GM12878 (cell line): ENCODE measurements around the gene YAE1. TPM values are rescaled to one million over a fixed set of nuclear protein-coding genes. Genes with fewer than 3 reads are reported as not detected.

Source experiments
- ATAC-seq: fragments of 200-7000 bp; cut with Tn5 transposase; 3 replicates; pipeline ENCODE4 v1.9.1; 2020; ENCODE audit warnings: mild to moderate bottlenecking, moderate library complexity
- BruUV-seq: library from RNA; stranded (reverse); fragments of 400-500 nt; replicated peaks from 2 replicates; lab custom pipeline; 2021; lab: Mats Ljungman, UMichigan
- CTCF ChIA-PET: fragments of 300-600 bp; sonication (Branson Sonifier 250); formaldehyde crosslinking; extraction: SDS; loops from one replicate; lab custom pipeline; 2021; ENCODE audit warnings: inconsistent platforms; lab: Yijun Ruan, JAX
- POLR2A ChIA-PET: fragments of 350-600 bp; formaldehyde crosslinking; extraction: SDS; loops from one replicate; lab custom pipeline; 2021; ENCODE audit warnings: inconsistent platforms; lab: Charles Lee
- RAD21 ChIA-PET: fragments of 300-600 bp; sonication (Branson Sonifier 250); formaldehyde crosslinking; loops from one replicate; lab custom pipeline; 2023; ENCODE audit warnings: antibody characterized with exemption; ENCODE audit not compliant: unreplicated experiment; lab: Charles Lee
- SMC1A ChIA-PET: fragments of 300-600 bp; sonication (Branson Sonifier 250); formaldehyde crosslinking; loops from one replicate; lab custom pipeline; 2023; ENCODE audit not compliant: unreplicated experiment, uncharacterized antibody; lab: Charles Lee
- DNase-seq: peaks from one replicate; pipeline ENCODE4 v3.0.0-alpha.2; 2011; ENCODE audit warnings: low read depth, low spot score
- FAIRE-seq: peaks from 3 replicates; lab custom pipeline; 2011; peaks lifted over from hg19 to GRCh38; lab: Jason Lieb, UNC
- H2AFZ ChIP-seq: 2 replicates; pipeline ENCODE4 v1.6.0; 2011; ENCODE audit warnings: low read depth, low read length, control low read depth; ENCODE audit not compliant: control insufficient read depth
- H3K27ac ChIP-seq: 2 replicates; pipeline ENCODE4 v1.5.1; 2011; ENCODE audit warnings: control low read depth; ENCODE audit not compliant: control insufficient read depth, insufficient read depth
- H3K27me3 ChIP-seq, 2 experiments: replicated peaks in 1 of 2; 2 replicates each; pipeline versions ENCODE4 v1.6.0 to v1.6.1; 2011; ENCODE audit warnings: low read length in 1 of 2; ENCODE audit not compliant: control insufficient read depth in 2 of 2, insufficient read depth in 2 of 2
- H3K36me3 ChIP-seq, 2 experiments: 2 replicates each; pipeline ENCODE4 v1.5.1; 2011; ENCODE audit warnings: low read length in 1 of 2; ENCODE audit not compliant: control insufficient read depth in 2 of 2, insufficient read depth in 2 of 2
- H3K4me1 ChIP-seq: 2 replicates; pipeline ENCODE4 v1.6.1; 2011; ENCODE audit warnings: mild to moderate bottlenecking, low read length, moderate library complexity, mixed read lengths; ENCODE audit not compliant: control insufficient read depth, insufficient read depth
- H3K4me2 ChIP-seq: 2 replicates; pipeline ENCODE4 v1.6.0; 2011; ENCODE audit warnings: control low read depth; ENCODE audit not compliant: control insufficient read depth, insufficient read depth
- H3K4me3 ChIP-seq: fragments of 200-600 bp; sonication (generic); 2 replicates; pipeline ENCODE4 v1.5.1; 2016
- H3K79me2 ChIP-seq: 2 replicates; pipeline ENCODE4 v1.6.0; 2011; ENCODE audit warnings: low read length; ENCODE audit not compliant: control insufficient read depth, insufficient read depth
- H3K9ac ChIP-seq: 2 replicates; pipeline ENCODE4 v1.8.0; 2011; ENCODE audit warnings: low read length, control low read depth, mixed read lengths; ENCODE audit not compliant: control insufficient read depth, insufficient read depth
- H3K9me3 ChIP-seq: replicated peaks from 3 replicates; pipeline ENCODE4 v1.5.1; 2011; ENCODE audit warnings: mild to moderate bottlenecking, low read length; ENCODE audit not compliant: control insufficient read depth, insufficient read depth
- H4K20me1 ChIP-seq: 2 replicates; pipeline ENCODE4 v1.6.0; 2011; ENCODE audit not compliant: control insufficient read depth, insufficient read depth
- BCL3 ChIP-seq: IDR thresholded peaks from 2 replicates; pipeline ENCODE4 v1.6.1; 2011; ENCODE audit warnings: borderline replicate concordance, low read depth, mild to moderate bottlenecking, moderate library complexity, low read length; ENCODE audit not compliant: insufficient read depth, poor library complexity, severe bottlenecking
- JUNB ChIP-seq: IDR thresholded peaks from 2 replicates; pipeline ENCODE4 v1.6.1; 2016; ENCODE audit warnings: antibody characterized with exemption, mild to moderate bottlenecking
- NFIC ChIP-seq: IDR thresholded peaks from 2 replicates; pipeline ENCODE4 v1.6.1; 2012; ENCODE audit warnings: low read depth, mild to moderate bottlenecking, inconsistent platforms, low read length, moderate library complexity
- NFXL1 ChIP-seq: fragments of 450-650 bp; IDR thresholded peaks from 2 replicates; pipeline ENCODE4 v1.6.1; 2017; ENCODE audit warnings: antibody characterized with exemption, mild to moderate bottlenecking, borderline replicate concordance
- NR2F1 ChIP-seq: fragments of 450-650 bp; conservative IDR thresholded peaks from 2 replicates; pipeline ENCODE4 v1.6.1; 2017; ENCODE audit warnings: mild to moderate bottlenecking
- PML ChIP-seq: IDR thresholded peaks from 2 replicates; pipeline ENCODE4 v1.6.1; 2012; ENCODE audit warnings: low read length, inconsistent platforms
- POLR2A ChIP-seq: IDR thresholded peaks from 2 replicates; pipeline ENCODE4 v1.6.1; 2011; ENCODE audit warnings: low read depth, mild to moderate bottlenecking, low read length
- POU2F2 ChIP-seq: IDR thresholded peaks from 3 replicates; pipeline ENCODE4 v1.6.1; 2011; ENCODE audit warnings: low read depth, mild to moderate bottlenecking, low read length, borderline replicate concordance
- STAT3 ChIP-seq: IDR thresholded peaks from 2 replicates; pipeline ENCODE4 v1.6.1; 2011; ENCODE audit warnings: low read depth, low read length, improper control_type of control experiment
- WGBS: methylation state at CpG from one replicate; pipeline ENCODE4 v1.1.6; 2016; ENCODE audit warnings: low lambda C conversion rate; ENCODE audit not compliant: insufficient replicate concordance, insufficient coverage; ENCODE audit errors: missing lambda C conversion rate; 5-methylcytosine and 5-hydroxymethylcytosine counted together
- in situ Hi-C: fragments of 300-500 bp; cut with MboI; formaldehyde crosslinking; loops from 9 replicates; pipeline ENCODE4 v1.14.3; 2018; ENCODE audit warnings: mixed read lengths
- intact Hi-C: fragments of 100-400 bp; cut with micrococcal nuclease; formaldehyde crosslinking; loops from one replicate; pipeline ENCODE4 v1.14.2; 2022; ENCODE audit not compliant: unreplicated experiment
- polyA plus RNA-seq, 11 experiments: library from polyadenylated mRNA; depleted of rRNA in 4 of 11; unstranded in 6 of 11; stranded (reverse) in 5 of 11; fragments of >200 nt; fragmentation: Nextera tagmentation in 4 of 11; fragmentation: Illumina TruSeq in 1 of 11; extraction: Ambion mirVana in 4 of 11; extraction: Trizol in 1 of 11; gene quantifications; 1 replicate in 1 of 11; 2 replicates in 10 of 11; pipeline versions ENCODE4 v1.2.1 to v1.2.3, GENCODE V29; 2011 to 2016; ENCODE audit warnings: inconsistent platforms in 2 of 11, missing spikeins in 2 of 11, low read depth in 1 of 11
- total RNA-seq, 4 experiments: library from RNA; depleted of rRNA in 3 of 4; stranded (reverse); fragments of >200 nt in 3 of 4; fragmentation: Illumina TruSeq in 1 of 4; extraction: Trizol in 1 of 4; gene quantifications; 2 replicates each; pipeline versions ENCODE4 v1.2.1 to v1.2.3, GENCODE V29; 2013 to 2021

YAE1 gene
- total and polyA plus RNA-seq, 10 of the 15 experiments (the other 5 are each of a cell fraction or from before 2014, with no cell fraction given): 13.5 to 35.8 (median 22.9) TPM

GRCh38 chr7:39583539-39583938, 17.3 kb downstream of the YAE1 start:
- Histone ChIP-seq H3K4me2 (no peak overlapping the region), H3K9ac (no peak overlapping the region), H3K27me3 (no peaks in the 10 kb centered on the region), H2AFZ (no peak overlapping the region), H3K79me2 (no peaks in the 10 kb centered on the region), H4K20me1 (no peaks in the 10 kb centered on the region), H3K4me1 (no peaks in the 10 kb centered on the region), H3K9me3 (no peaks in the 10 kb centered on the region), H3K27ac (no peak overlapping the region), H3K4me3 (no peak overlapping the region), H3K36me3 (no peaks in the 10 kb centered on the region; a peak in 1 of 4 replicates)
- ATAC-seq (no peak), FAIRE-seq (no peak), DNase-seq (no peak)
- ChIA-PET RAD21 (interaction anchor here (7.7 kb wide), 1 partner anchor 158 kb away, joined by 410 read pairs; no protein-coding TSS in a partner anchor), POLR2A (interaction anchor here (1.3 kb wide), 1 partner anchor 39 kb away, joined by 3 read pairs; the partner anchor contains the start of gene RALA), CTCF (interaction anchor here (1.1 to 7.4 kb wide), 3 partner anchors 51 to 161 kb away, joined by 3 to 612 read pairs (median 90); no protein-coding TSS in a partner anchor), SMC1A (interaction anchor here (0.8 to 9.7 kb wide), 6 partner anchors 9 to 163 kb away, joined by 3 to 366 read pairs (median 36); partner anchors contain the start of gene RALA)
- TF ChIP-seq BCL3: no peak
- no peak for TF ChIP-seq STAT3
- TF ChIP-seq NFXL1: no peak
- no peak for TF ChIP-seq POLR2A
- no peak for TF ChIP-seq PML
- TF ChIP-seq NFIC: no peak
- TF ChIP-seq POU2F2: no peak
- no peak for TF ChIP-seq NR2F1
- no peak for TF ChIP-seq JUNB
- in situ Hi-C loops (loop anchor here (5.0 kb wide), 1 partner anchor 164 kb away; no protein-coding TSS in a partner anchor), intact Hi-C loops (loop anchor here (5.0 kb wide), 1 partner anchor 369 kb away; the partner anchor contains the start of gene CDK13)
- WGBS: 69% methylated on average over 2 of the region's 2 CpGs
- BruUV-seq: no TSS peak
